GM21390 (cell line): ENCODE measurements around the gene FLNB.

ENCODE experiments used
- ATAC-seq: cut with Tn5 transposase; IDR thresholded peaks from one replicate; pipeline ENCODE4 v1.9.1; 2021; ENCODE audit not compliant: unreplicated experiment

FLNB gene

DNA sequence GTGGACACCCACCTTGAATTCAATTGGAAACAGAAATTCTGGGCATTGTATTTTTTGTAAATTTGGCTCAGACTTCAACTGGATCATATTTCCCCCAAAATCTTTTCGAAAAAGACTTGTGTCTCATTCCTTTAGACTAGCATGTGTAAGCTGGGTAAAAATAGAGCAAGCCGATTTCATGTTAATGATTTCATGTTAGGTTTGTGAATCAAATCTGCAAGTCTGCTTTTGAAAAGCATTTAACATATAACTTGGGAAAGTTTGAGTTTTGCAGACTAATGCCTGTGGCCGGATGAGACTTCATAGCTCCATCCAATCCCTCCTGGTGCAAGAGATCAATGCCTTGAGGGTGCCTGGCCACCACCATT, 64.5 kb downstream of the FLNB start:
- no peak for ATAC-seq

GRCh38 chr3:58073301-58074108, 65.3 kb downstream of the FLNB start:
- ATAC-seq: peak; percentile 50

DNA sequence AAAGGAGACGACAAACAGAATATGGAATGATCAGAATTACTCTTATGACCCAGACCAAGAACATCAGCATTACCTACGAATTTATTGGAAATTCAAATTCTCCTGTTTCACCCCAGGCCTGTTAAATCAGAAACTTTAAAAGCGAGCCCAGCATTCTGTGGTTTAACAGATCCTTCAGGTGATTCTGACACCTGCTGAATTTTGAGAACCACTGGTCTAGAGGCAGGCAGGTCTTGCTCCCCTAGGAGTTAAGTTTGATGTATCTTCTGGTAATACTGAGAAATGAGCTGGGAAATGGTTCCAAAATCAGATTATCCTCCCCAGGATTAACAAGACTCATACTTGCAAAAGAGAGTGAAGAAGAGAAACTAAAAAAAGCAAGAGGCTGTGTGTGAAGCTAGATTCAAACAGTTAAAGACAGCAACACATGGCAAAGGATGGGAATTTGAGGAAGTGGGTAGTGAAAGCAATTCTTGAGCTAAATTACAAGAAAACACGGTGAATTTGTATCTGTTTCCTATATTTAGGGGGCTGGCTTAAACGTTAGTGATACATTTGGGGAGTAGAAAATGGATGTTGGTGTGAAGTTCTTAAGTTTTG, 66.0 kb downstream of the FLNB start:
- ATAC-seq: peak; percentile 65

- no peak for ATAC-seq
Observed at GRCh38 chr3:58074997-58075396, 66.8 kb downstream of the FLNB start.

GRCh38 chr3:58077596-58078285, 69.5 kb downstream of the FLNB start:
- ATAC-seq: no peak

GRCh38 chr3:58078610-58079009, 70.4 kb downstream of the FLNB start:
- ATAC-seq: no peak

DNA sequence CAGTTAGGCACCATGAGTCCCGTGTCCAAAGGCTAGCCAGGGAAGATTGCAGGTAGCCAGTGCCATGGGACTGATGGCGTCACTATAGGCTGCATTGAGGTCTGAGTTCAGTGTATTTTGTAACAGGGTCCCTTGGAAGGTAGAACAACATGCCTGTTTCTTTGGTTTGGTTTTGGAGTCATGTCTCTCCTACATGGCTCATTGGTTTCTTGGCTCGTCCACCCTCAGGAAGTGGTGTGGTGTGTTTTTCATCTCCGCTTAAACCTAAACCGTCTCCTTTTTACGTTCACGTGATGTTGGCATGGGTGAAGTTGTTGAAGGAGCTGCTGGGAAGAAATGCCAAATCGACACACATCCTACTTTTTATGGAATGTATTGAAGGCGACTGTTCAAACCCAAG, 71.6 kb downstream of the FLNB start:
- no peak for ATAC-seq

DNA sequence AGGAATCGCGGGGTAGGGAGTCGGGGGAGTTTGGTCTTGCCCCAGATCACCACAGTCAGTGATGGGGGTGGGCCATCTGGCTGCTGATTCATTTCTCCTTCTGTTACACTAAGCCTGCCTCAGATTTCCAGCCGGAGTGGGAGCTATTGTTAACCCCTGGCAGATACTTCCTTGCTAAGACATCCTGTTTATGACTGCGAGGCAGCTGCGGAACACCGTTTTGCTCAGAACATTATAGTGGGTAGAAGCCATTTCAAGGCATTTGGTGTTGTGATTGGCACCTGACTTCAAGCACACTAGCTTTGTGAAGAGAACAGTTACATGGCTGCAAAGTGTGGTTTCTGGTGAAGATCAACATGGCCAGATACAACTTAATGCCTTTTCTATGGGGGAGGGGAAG, 73.8 kb downstream of the FLNB start:
- no peak for ATAC-seq

GRCh38 chr3:58084166-58084565, 75.9 kb downstream of the FLNB start:
- no peak for ATAC-seq

DNA sequence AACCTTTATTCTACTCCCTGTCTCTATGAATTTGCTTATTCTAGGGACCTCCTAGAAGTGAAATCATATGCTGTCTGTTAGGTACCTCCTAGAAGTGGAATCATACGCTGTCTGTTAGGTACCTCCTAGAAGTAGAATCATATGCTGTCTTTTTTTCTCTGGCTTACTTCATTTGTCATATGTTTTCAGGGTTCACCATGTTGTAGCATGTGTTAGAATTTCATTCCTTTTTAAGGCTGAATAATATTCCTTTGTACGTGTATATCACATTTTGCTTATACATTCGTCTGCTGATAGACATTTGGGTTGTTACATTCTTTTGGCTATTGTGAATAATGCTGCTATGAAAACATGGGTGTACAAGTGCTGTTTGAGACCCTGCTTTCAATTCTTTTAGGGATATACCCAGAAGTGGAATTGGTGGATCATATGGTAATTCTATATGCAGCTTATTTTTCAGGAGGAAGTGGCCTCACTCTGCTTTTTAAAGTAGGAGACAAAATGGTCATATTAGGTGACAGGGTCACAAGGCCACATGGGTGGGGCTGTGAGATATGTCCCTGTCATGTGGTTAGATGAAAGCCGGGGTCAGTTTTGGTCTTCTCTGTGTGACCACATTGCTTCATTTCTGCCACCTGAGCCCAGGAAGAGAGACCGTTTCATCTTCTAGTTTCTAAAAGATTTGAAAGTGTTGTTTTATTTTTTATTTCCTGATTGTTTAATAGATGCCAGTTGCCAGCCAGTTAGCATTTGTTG, 76.7 kb downstream of the FLNB start:
- peak; percentile 89 for ATAC-seq

DNA sequence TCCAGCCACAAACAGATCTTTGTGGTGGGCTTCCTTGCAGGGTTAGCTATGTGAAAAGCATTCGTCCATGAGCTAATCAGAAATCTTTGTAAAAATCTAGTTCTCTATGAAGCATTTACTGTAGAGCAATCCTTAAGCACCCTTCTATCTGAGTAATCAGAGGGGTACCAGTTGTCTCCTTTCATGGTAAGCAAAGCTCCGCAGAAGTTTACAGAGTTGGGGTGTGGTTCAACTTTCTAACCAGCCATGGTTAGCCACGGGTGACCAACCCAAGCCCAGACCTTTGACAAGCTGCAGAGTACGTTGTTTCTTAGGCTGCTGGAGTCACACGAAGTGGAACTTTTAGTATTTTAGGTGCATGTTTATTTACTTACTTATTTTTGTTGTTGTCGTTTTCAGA, 77.4 kb downstream of the FLNB start:
- peak; percentile 22 for ATAC-seq

- no peak for ATAC-seq
Observed at GRCh38 chr3:58088501-58088900, 80.3 kb downstream of the FLNB start.

DNA sequence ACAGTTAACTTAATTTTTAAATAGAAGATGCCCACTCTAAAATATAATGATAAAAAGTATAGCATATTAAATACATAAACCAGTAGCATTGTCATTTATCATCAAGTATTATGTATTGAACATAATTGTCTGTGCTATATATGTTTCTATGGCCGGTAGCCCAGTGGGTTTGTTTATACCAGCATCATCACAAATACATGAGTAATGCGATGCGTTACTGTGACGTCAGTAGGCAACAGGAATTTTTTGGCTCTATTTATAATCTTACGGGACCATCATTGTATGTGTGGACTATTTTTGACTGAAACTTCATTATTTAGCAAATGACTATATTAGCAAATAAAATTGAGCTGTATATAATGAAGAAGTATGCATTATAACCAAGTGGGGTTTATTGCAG, 82.1 kb downstream of the FLNB start:
- no peak for ATAC-seq

- no peak for ATAC-seq
Observed at GRCh38 chr3:58092521-58092920, 84.3 kb downstream of the FLNB start.

GRCh38 chr3:58093574-58094195, 85.5 kb downstream of the FLNB start:
- no peak for ATAC-seq

GRCh38 chr3:58094657-58095056, 86.4 kb downstream of the FLNB start:
- ATAC-seq: no peak

- ATAC-seq: no peak
Observed at GRCh38 chr3:58095603-58096138, 87.4 kb downstream of the FLNB start.

DNA sequence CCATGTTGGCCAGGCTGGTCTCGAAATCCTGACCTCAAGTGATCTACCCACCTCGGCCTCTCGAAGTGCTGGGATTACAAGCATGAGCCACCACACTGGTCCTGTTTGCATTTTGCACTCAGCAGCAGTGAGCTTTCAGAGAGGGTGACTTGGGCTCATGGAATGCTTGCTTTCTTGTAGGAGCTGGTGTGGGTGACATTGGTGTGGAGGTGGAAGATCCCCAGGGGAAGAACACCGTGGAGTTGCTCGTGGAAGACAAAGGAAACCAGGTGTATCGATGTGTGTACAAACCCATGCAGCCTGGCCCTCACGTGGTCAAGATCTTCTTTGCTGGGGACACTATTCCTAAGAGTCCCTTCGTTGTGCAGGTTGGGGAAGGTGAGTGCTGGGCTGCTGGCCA, 90.3 kb downstream of the FLNB start:
- ATAC-seq: no peak

GRCh38 chr3:58099865-58100264, 91.6 kb downstream of the FLNB start:
- ATAC-seq: no peak

DNA sequence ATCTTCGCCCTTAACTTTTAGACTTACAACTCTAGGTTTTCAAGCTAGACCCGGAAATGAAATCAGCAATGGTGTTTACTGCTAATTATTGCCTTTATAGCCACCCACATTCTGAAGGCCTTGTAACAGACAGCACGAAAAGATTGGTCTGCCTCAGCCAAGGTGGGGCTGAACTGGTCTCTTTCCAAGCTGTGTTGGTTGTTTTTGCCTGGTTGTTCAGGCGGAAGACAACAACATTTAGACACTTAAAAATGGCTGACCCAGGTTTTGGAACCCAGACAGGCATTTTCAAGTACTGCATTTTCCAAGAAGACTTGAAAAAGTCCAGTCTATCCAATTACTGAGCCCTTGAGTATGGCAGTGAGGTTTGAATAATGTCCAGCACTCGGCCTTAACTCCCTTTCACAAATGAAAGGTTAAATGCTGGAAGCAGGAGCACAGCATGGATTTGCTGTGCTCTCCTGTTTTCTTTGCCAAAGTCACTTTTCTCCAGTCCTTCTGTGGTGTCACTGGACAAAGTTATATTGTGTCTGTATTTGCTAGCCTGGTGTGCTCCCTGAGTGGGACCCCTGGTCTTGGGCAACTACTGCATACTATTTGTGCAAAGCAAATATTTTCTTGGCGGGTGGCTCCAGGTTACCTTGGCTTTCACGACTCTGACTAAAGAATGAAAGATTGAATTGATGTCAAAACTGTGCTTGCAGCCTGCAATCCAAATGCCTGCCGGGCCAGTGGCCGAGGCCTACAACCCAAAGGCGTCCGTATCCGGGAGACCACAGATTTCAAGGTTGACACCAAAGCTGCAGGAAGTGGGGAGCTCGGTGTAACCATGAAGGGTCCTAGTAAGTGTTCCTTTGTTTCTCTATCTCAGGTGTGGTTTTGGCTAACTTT, 93.5 kb downstream of the FLNB start:
- ATAC-seq: no peak
